Nephron progenitor cell (in vitro differentiated cells): ENCODE data around the gene TRERF1.
"Not testable (repeated sequence)": the region's sequence is repeated elsewhere in the genome, so short reads cannot be mapped to it uniquely, and the experiment has no call there.

Source experiments
- DNase-seq: peaks from one replicate; pipeline ENCODE4 v3.0.0; 2021
- H3K27ac Mint-ChIP-seq: 2 replicates; pipeline ENCODE4 v1.8.0; 2021; ENCODE audit warnings: mild to moderate bottlenecking, moderate library complexity, mixed read lengths
- H3K27me3 Mint-ChIP-seq: 2 replicates; pipeline ENCODE4 v1.8.0; 2021; ENCODE audit warnings: mild to moderate bottlenecking, low read depth, mixed read lengths; ENCODE audit not compliant: poor library complexity
- H3K36me3 Mint-ChIP-seq: 2 replicates; pipeline ENCODE4 v1.8.0; 2021; ENCODE audit warnings: low read depth, mixed read lengths
- H3K4me1 Mint-ChIP-seq: 2 replicates; pipeline ENCODE4 v1.8.0; 2021; ENCODE audit warnings: mixed read lengths
- H3K4me3 Mint-ChIP-seq: 2 replicates; pipeline ENCODE4 v1.8.0; 2021; ENCODE audit warnings: mild to moderate bottlenecking, moderate library complexity, mixed read lengths
- H3K9me3 Mint-ChIP-seq: 2 replicates; pipeline ENCODE4 v1.8.0; 2021; ENCODE audit warnings: mild to moderate bottlenecking, moderate library complexity, mixed read lengths
- TF ChIP-seq, protein P1 (sequence below): fragments of 200-600 bp; sonication (generic); IDR thresholded peaks from 2 replicates; pipeline ENCODE4 v1.5.0; 2021; ENCODE audit warnings: antibody characterized with exemption

Gene TRERF1

GRCh38 chr6:42333612-42334011 lies 118.1 kb downstream of the TRERF1 start:
- TF ChIP-seq, protein P1, sequence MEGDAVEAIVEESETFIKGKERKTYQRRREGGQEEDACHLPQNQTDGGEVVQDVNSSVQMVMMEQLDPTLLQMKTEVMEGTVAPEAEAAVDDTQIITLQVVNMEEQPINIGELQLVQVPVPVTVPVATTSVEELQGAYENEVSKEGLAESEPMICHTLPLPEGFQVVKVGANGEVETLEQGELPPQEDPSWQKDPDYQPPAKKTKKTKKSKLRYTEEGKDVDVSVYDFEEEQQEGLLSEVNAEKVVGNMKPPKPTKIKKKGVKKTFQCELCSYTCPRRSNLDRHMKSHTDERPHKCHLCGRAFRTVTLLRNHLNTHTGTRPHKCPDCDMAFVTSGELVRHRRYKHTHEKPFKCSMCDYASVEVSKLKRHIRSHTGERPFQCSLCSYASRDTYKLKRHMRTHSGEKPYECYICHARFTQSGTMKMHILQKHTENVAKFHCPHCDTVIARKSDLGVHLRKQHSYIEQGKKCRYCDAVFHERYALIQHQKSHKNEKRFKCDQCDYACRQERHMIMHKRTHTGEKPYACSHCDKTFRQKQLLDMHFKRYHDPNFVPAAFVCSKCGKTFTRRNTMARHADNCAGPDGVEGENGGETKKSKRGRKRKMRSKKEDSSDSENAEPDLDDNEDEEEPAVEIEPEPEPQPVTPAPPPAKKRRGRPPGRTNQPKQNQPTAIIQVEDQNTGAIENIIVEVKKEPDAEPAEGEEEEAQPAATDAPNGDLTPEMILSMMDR: no peak
- Mint-ChIP-seq H3K36me3 (no peaks in the 10 kb centered on the region), H3K27ac (no peak overlapping the region), H3K4me1 (peaks cover 8% of the 10 kb centered on the region), H3K9me3 (no peaks in the 10 kb centered on the region), H3K4me3 (no peak overlapping the region), H3K27me3 (peaks cover 14% of the 10 kb centered on the region)
- no peak for DNase-seq

- no peaks in the 10 kb centered on the region for H3K9me3 Mint-ChIP-seq
- H3K27ac Mint-ChIP-seq: no peak overlapping the region
- DNase-seq: no peak
- H3K36me3 Mint-ChIP-seq: no peaks in the 10 kb centered on the region
- peaks cover 14% of the 10 kb centered on the region for H3K27me3 Mint-ChIP-seq
- H3K4me3 Mint-ChIP-seq: no peak overlapping the region
- TF ChIP-seq, protein P1: no peak
- peaks cover 1% of the 10 kb centered on the region for H3K4me1 Mint-ChIP-seq
These were observed 118.8 kb downstream of the TRERF1 start for GRCh38 chr6:42332916-42333315.

GRCh38 chr6:42331019-42331418 lies 120.7 kb downstream of the TRERF1 start:
- Mint-ChIP-seq H3K4me3 (no peak overlapping the region), H3K27me3 (peaks cover 11% of the 10 kb centered on the region), H3K36me3 (no peaks in the 10 kb centered on the region), H3K9me3 (no peaks in the 10 kb centered on the region), H3K4me1 (peaks cover 7% of the 10 kb centered on the region), H3K27ac (no peak overlapping the region)
- no peak for DNase-seq
- TF ChIP-seq, protein P1: no peak

GRCh38 chr6:42326248-42326647 lies 125.5 kb downstream of the TRERF1 start:
- peaks cover 20% of the 10 kb centered on the region for H3K9me3 Mint-ChIP-seq
- no peaks in the 10 kb centered on the region for H3K36me3 Mint-ChIP-seq
- DNase-seq: no peak
- H3K4me1 Mint-ChIP-seq: peaks cover 7% of the 10 kb centered on the region
- H3K4me3 Mint-ChIP-seq: no peak overlapping the region
- no peak overlapping the region for H3K27ac Mint-ChIP-seq
- TF ChIP-seq, protein P1: no peak
- H3K27me3 Mint-ChIP-seq: peaks cover 8% of the 10 kb centered on the region

GRCh38 chr6:42324656-42325324 lies 126.9 kb downstream of the TRERF1 start:
- DNase-seq, H3K4me3 Mint-ChIP-seq, H3K36me3 Mint-ChIP-seq, H3K4me1 Mint-ChIP-seq, H3K27ac Mint-ChIP-seq: not testable (repeated sequence)
- peaks cover 20% of the 10 kb centered on the region for H3K9me3 Mint-ChIP-seq
- H3K27me3 Mint-ChIP-seq: peaks cover 11% of the 10 kb centered on the region

- Mint-ChIP-seq H3K27me3 (peaks cover 15% of the 10 kb centered on the region), H3K9me3 (peaks cover 20% of the 10 kb centered on the region), H3K4me1 (peaks cover 7% of the 10 kb centered on the region), H3K27ac (no peak overlapping the region), H3K4me3 (no peak overlapping the region), H3K36me3 (no peaks in the 10 kb centered on the region)
- TF ChIP-seq, protein P1: no peak
- DNase-seq: no peak
These were observed 129.1 kb downstream of the TRERF1 start for GRCh38 chr6:42322676-42323075.
